Fibroblast of mammary gland (primary cell): ENCODE data around the gene PAK2.
A peak's percentile ranks its signal among the peaks of the same experiment; 100 is the strongest.

Source experiments
- DNase-seq: peaks from one replicate; pipeline ENCODE4 v3.0.0-alpha.2; 2010; ENCODE audit warnings: low read depth
- H3K4me3 ChIP-seq: 2 replicates; pipeline ENCODE4 v1.5.1; 2011; ENCODE audit warnings: low read depth, mild to moderate bottlenecking, low read length, moderate library complexity; ENCODE audit not compliant: control insufficient read depth
- CTCF ChIP-seq: conservative IDR thresholded peaks from 2 replicates; pipeline ENCODE4 v1.5.1; 2011; ENCODE audit warnings: low read depth, low read length, inconsistent platforms; ENCODE audit not compliant: control insufficient read depth, insufficient read depth

PAK2 gene

GRCh38 chr3:196754091-196754981 is 14.7 kb downstream of the PAK2 start:
- TF ChIP-seq CTCF, result no peak
- DNase-seq, result peak; percentile 48
- H3K4me3 ChIP-seq, result no peak overlapping the region

GRCh38 chr3:196756732-196757131 is 17.1 kb downstream of the PAK2 start:
- no peak for TF ChIP-seq CTCF
- H3K4me3 ChIP-seq, result no peak overlapping the region
- DNase-seq, result no peak

- DNase-seq, result peak; percentile 92
- TF ChIP-seq CTCF, result no peak
- no peak overlapping the region for H3K4me3 ChIP-seq
These were observed 18.5 kb downstream of the PAK2 start for GRCh38 chr3:196757876-196758739.

GRCh38 chr3:196763179-196763578 is 23.5 kb downstream of the PAK2 start:
- no peak overlapping the region for H3K4me3 ChIP-seq
- no peak for TF ChIP-seq CTCF
- DNase-seq, result peak; percentile 28

GRCh38 chr3:196765454-196765853 is 25.8 kb downstream of the PAK2 start:
- no peak for TF ChIP-seq CTCF
- DNase-seq, result no peak
- no peak overlapping the region for H3K4me3 ChIP-seq

- TF ChIP-seq CTCF, result no peak
- H3K4me3 ChIP-seq, result no peak overlapping the region
- no peak for DNase-seq
These were observed 31.4 kb downstream of the PAK2 start for GRCh38 chr3:196771067-196771466.
